Measurements from ENCODE around the gene IFFO2.

- TF ChIP-seq CTCF (conservative IDR thresholded peaks at IDR 0.05) (no peak), EZH2 (IDR thresholded peaks at IDR 0.05; ENCODE audit: low read depth) (no peak)
Observed at GRCh38 chr1:18871401-18872070, 84.9 kb downstream of the IFFO2 start.

Data from PC-9 (cell line).